NCI-H1417 treated with DMSO at 0.1 percent for 48 hours (cell line): ENCODE data around the gene RAPGEF4.

Experiments
- DNase-seq: peaks from one replicate; lab custom pipeline; 2025; lab: John Stamatoyannopoulos, UW

The RAPGEF4 gene

DNA sequence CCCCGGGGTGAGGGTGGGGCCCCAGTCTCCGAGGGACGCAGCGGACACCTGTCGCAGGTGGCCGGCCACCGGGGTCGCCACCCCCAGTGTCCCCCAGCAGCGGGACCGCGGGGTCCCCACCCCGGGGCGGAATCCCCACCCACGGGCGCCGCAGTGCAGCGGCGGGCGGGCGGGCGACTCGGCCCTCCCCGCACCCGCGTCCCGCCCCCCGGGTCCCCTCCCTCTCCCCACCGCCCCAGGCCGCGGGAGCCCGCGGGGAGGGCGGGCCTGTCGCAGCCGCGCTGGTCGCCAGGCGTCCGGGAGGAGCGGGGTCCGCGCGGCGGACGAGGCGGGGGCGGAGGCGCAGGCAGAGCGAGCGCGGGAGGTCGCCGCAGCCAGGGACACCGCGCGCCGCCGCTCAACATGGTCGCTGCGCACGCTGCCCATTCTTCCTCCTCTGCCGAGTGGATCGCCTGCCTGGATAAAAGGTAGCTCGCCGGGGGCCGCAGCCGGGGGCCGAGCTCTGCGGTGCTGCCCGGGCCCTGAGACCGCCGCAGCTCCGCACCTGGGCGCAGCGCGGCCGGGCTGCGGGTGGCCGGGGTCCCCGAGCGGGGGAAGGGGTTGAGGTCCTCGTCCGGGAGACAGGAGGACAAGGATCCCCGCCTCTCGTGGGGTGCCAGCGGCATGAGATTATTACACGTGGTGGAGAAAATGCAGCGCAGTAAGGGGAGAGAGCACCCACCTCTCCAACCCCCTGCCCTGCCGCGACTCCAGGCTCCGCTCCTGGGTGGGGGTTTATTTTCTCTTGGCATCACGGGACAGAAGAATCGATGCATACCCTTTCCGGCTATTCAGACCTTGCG lies at the start of gene RAPGEF4:
TSS of gene RAPGEF4 (plus strand) at position 264 of the 842 bp plus-strand sequence. CDS start at position 403, 139 bp downstream.
- DNase-seq = no peak

GRCh38 chr2:172693037-172693436 lies 42.6 kb upstream of the RAPGEF4 start:
- no peak for DNase-seq

DNA sequence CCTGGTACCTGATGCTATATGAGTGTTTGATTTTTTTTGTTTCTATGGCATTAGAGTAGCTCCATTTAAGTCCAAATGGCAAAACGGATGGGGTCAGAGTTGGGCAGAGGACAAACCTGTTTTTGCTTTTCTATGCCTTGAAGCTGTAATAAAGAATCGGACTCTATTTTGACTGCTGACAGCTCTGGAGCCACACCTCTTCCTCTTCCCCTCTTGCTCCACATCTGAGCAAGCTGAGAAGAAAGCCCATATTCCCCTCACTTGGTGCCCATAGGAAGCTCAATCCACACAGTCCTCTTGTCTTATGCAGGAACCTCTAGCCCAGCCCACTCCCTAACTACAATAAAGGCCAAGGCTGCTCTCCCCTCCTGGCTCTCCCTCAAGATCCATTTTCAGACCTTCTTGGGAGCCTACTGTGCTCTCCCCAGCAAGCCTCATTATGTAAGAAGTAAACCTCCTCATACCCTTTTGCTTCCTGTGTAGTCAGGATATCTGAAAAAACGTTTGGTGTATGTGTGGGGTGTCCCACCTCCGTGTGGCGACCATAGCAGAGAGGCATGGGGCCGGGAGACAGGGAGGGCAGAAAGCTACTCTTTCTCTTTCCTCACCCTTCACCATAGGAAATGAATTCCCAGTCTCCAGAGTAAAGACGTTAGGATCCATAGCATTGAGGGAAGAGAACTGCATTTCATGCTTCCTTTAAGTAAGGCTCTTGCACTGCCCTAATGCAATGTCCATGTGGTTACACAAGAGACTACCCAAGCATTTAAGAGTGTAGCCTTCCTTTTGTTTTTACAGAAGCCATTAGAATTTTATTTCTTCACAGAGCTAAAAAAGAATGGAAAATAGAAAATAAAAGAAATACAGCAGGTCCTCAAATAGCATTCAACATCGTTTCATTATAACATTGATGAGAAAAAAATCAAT lies 41.9 kb upstream of the RAPGEF4 start:
- DNase-seq = no peak

DNA sequence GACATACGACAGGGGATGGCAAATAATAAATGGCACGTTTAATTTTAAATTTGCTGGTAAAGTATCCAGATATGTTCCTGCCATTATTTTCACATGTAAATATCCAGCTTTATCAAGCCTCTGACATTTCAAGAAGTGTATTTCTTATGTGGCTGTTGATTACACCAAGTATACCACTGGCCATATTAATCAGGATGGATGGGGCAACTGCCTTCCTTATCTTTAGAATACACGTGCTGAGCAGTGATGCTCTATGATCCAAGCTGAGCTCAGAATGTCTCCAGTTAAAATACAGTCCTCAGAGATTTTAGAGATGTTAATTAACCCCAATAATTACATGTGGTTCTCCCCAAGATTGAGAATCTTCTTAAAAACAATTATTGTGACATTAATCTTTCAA lies 38.3 kb upstream of the RAPGEF4 start:
- no peak for DNase-seq

DNA sequence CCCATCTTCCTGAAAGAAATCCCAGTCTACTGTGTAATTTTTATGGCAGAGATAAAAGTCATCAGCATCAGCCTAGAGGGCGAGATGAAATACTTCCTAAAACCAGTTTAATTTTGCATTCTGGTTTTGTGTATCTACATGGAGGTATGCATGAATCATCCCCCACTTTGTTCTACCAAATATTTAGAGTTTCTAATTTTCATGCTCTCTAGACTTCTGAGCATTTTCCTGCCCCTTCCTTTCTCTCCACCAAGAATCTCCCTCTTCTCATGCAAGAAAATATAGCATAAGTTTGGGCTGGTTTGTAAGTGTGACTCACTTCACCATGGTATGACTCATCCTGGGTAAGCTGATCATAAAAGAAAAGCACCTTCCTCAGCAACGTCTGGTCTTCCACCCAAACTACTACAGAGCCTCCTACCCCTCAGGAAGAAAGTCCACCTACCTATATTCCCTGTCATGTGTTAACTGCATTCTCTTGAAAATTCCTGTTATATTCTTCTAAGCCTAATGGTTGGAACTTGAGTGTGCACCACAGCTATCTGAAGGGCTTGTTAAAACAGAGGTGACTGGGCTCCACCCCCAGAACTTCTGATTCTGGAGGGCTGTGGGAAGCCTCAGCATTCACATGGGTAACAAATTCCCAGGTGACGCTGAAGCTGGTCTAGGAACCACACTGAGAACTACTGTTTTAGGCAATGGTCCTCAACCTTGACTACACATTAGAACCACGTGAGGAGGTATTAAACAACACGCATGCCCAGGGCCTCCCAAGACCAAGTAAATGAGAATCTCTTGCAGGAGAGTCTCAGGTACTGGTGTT lies 37.4 kb upstream of the RAPGEF4 start:
- no peak for DNase-seq

GRCh38 chr2:172701250-172701649 lies 34.4 kb upstream of the RAPGEF4 start:
- no peak for DNase-seq

DNA sequence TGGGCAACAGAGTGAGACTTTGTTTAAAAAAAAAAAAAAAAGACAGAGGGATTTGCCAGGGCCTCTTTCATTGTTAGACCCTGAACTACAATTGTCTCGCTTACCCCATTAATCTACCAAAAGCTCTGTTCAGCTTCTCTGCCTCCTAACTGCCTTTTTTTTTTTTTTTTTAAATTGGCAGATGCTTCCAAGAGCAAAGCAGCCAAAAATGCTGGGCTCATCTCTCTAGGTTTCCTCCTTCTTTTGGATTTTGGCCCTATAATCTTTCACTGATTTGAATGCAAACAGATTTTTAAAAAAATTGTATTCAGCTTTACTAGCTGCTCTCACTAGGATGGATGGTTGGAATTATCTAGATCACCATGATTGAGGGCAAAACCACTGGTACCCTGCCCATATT lies 33.2 kb upstream of the RAPGEF4 start:
- no peak for DNase-seq

GRCh38 chr2:172704072-172704936 lies 31.3 kb upstream of the RAPGEF4 start:
- no peak for DNase-seq

GRCh38 chr2:172705352-172705751 lies 30.3 kb upstream of the RAPGEF4 start:
- DNase-seq = no peak

GRCh38 chr2:172708247-172708646 lies 27.4 kb upstream of the RAPGEF4 start:
- DNase-seq = no peak

DNA sequence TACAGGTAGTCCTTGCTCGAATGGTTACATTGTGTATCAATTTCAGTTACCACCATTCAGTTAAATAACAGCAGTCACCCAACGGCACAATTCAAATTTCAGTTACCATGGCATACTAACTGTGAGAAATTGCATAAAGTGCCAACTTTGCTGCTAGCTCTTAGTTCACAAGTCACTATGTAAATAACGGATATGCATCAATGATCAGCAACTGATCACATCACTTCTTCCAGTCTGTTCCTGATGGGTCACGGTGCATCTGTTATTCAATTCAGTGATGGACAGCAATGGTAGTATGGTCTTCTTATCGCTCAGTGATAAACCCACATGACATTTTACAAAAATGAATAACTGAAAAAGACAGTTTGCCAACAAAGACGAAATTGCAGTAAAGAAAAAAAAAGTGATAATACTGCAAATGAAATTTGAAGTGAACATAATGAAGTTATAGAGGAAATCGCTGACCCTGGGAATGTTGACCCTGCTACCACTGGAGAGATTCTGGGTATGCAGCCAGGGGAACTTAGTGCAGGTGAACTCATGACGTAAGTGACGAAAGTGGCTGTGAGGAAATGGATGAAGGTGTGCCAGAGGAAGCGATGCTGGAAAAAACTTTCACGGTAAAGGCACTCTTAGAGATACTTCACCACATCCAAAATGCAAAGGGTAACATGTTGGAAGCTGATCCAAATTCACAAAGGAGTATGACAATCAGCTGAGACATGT lies 25.9 kb upstream of the RAPGEF4 start:
- DNase-seq = no peak

- DNase-seq = no peak
Observed at GRCh38 chr2:172710584-172711047, 25.0 kb upstream of the RAPGEF4 start.

DNA sequence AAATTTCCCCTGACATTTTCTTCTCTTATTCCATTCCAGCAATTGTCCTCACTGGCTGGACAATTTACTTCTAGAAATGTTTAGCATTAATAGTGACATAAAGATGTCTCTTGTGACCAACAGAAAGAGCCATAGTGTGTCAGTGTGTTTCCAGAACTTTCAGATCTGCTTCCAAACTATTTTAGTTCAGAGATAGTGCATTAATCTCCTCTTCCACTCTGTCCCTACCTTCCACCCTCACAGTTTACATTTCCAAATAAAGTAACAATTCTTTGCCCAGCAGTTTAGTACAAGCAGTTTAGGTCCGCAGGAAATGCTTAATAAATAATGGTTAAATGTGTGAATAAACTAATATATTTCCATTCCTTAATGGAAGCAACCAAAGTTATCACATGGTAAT lies 24.5 kb upstream of the RAPGEF4 start:
- DNase-seq = no peak

- no peak for DNase-seq
Observed at GRCh38 chr2:172712251-172712650, 23.4 kb upstream of the RAPGEF4 start.

- DNase-seq = no peak
Observed at GRCh38 chr2:172713365-172713875, 22.2 kb upstream of the RAPGEF4 start.

DNA sequence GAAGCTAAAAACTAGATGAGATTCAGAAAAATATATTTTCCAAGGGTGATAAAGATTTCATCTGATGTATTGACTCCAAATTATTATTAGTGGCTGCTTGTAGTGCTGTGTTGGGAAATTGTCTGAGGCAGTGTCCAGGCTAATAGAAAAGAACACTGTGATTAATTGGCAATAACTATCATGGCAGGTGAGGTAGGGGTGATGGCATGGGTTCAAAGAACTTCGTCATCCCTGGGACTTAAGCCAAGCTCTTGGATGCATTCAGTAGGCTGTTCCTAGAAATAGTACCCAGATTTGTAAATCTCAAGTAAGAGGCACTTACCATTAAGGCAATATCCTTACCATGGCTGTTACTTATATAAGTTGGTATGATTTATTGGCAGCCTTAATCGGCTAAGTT lies 13.2 kb upstream of the RAPGEF4 start:
- no peak for DNase-seq

- no peak for DNase-seq
Observed at GRCh38 chr2:172723286-172723685, 12.4 kb upstream of the RAPGEF4 start.

DNA sequence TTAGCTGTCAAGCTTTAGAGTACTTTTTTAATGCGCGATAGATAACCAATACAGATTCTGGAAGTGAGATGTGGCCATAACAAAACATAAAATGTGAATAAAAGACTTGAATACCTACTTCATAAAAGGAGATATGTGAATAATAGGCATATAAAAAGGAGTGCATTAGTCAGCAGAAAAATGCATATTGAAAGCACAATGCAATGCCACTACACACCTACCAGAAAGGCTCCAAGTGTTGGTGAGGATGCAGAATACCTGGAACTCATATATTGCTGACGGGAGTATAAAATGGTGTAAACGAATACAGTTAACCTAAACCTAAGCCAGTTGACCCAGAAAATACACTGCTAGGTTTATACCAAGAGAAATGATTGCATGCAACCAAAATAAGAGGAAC lies 10.9 kb upstream of the RAPGEF4 start:
- no peak for DNase-seq

DNA sequence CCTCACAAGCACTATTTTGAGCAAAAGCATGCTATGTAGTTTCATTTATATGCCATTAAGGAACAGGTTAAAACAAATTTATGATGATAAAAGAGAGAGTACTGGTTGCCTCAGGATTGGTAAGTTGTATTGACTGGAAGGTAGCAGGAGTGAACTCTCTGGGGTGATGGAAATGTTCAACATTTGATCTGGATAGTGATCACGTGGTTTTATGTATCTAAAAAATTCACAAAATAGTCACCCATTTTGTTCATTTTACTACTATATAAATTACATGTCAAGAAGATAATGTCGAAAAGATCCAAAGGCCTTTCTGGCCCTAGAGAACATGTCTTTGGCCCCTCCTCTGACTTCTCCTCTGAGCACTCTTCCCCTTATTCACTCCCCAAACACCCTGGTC lies 10.4 kb upstream of the RAPGEF4 start:
- DNase-seq = no peak

DNA sequence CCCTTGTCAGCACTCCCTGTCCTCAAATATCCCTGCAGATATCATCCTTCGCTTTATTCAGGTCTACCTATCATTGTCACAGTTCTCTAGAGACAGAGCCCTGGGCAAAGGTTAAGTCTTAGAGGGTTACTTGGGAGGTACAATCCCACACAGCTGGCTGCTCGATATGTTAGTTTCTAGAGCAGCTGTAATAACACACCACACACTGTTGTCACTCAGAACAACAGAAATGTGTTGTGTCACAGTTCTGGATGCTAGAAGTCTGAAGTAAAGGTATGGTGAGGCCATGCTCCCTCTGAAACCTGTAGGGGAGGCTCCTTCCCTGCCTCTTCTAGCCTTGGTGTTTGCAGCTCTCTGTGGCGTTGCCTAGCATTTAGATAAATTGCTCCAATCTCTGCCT lies 9.9 kb upstream of the RAPGEF4 start:
- DNase-seq = no peak
